GM18909 (cell line): ENCODE measurements around the gene SHISAL1.

ENCODE experiments used
- ATAC-seq: cut with Tn5 transposase; IDR thresholded peaks from one replicate; pipeline ENCODE4 v1.9.1; 2021; ENCODE audit warnings: mild to moderate bottlenecking; ENCODE audit not compliant: unreplicated experiment, poor library complexity

Gene SHISAL1

DNA sequence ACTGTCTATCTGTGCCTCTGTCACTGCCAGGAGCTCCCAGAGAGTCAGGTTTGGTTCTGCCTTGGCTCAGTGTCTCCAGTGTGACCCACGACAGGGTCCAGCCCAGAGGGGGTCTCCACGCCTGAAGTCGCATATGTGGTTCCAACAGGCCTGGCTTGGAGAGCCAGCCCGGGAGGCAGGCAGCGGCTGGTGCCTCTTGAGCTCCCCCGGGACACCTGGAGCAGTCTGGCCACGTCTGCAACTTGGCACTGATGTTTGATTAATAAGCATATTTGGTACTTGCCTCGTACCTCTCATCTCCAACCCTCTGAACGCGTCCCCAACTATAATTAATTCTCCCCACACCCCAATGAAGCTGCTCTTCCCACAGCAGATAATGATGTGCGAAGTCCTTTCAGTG, 31.7 kb upstream of the SHISAL1 start:
- no peak for ATAC-seq

DNA sequence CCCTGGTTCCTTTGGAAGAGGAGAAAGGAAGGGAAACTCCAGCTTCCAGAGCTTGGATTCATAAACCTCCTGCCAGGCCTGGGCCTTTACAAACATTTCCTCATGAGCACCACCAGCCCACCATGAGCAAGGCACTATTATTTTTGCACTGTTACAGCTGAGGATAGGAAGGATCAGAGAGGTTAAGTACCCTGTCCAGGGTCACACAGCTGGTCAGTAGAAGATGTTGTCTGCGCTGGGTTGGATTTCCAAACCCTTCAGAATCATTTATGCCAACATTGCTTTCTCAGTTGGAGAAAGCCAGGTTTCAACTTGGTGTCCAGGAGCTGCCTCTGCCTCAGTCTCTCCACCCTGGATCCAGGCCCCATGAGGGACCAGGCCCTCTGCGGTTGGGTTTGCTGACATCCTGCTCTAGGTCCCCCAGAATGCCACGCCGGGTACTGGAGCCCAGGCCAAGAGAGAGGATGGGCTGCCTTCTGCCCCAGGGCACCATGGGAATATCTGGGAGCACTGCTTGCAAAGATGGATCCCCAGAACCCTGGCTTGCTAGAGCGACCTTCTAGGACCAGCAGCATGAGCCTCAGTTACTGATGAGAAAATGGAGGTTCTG, 29.7 kb upstream of the SHISAL1 start:
- ATAC-seq: no peak

DNA sequence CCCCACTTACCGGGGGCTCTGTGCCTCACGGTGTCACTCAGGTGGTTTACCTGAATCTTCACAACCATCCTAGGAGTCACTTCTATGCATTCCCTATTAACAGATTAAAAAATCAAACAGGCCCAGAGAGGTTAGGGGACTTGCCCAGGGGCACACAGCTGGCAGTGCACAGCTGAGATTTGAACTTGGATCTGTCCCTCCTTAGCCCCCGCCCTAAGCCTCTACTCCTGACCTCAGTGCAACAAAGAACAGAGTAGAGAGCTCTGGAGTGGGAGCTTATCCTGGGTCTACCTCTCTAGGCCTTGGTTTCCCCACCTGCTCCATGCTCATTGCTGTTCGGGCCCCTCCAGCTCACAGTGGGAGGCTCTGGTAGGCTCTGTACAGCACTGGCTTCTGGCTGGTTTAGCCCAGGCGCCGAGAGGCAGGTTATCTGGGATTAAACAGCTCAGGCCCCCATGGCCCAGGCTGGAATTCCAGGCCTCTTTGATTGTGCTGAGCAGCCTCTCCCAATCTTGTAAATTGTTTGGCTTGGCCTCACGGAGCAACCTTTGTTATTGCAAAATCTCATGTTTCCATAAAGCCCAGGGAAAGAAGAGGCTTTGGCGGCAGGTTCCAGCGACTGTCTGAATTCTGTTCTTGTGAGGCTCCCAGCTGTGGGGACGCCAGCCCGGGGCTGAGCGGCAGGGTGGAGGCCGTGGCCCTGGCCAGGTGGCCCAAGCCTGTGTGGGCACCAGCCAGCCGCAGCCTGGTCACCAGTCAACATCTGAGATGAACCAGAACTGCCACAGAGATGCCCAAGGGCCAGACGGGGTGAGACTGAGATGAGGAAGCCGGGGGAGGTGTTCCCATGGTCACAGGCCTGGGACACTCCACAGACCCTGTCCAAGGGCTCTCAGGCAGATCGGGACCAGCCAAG, 28.9 kb upstream of the SHISAL1 start:
- no peak for ATAC-seq

DNA sequence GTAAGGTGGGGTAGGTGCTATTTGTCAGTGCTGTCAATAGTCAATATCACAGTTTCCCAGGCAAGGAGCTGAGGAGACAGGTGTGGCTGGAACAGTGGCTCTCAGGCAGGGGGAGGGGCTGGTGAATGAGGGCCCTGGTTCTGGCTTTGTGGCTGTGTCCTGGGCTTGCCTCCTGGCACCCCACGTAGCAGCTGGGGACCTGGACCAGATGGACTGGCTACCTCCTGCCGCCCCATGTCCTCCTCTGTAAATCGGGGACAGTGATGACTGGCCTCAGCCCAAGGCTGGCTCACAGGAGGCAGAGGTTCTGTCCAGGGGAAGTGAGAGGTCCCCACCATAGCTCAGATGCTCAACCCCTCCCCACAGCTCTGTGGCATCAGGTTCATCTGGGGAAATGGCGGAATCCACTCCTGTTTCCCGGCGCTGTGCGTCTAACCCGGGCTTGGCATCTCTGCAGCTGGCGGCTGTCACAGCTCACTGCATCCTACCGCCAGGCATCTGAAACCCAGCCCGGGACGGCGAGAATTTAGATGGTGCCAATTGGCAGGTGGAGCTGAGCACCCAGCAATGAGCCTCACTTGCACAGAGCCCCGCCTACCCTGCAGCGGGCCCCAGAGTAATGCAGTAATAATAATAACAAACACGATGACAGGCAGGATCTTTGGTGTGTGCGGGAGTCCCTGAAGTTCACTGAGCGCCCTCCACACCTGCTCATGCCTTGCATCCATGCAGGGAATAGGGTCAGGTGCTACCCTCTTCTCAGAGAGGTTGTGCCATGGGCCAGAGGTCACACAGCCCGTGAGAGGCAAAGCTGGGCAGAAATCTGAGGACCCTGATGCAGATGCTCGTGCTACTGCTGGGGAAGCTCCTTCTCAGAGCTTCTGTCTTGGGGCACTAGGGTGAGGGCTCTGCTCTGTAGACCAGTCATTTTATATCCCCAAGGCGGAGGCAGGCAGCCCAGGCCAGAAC, 27.8 kb upstream of the SHISAL1 start:
- no peak for ATAC-seq

DNA sequence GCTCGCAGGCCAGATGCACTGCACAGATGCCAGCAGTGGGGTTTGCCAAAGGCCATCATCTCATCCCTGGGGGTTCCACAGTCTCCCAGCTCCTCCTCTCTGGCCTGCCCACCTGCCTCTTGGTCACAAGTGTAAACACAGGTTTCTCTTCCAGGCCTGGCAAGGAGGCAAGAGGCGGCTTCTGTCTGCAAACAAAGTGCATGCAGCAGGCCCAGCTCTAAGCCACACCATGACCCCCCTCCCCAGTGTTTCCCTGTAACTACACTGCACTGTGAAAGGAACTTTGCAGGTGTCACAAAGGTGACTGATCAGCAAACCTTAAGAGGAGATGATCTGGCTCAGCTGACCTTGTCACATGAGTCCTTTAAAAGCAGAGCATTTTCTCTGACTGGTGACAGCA, 26.2 kb upstream of the SHISAL1 start:
- no peak for ATAC-seq

DNA sequence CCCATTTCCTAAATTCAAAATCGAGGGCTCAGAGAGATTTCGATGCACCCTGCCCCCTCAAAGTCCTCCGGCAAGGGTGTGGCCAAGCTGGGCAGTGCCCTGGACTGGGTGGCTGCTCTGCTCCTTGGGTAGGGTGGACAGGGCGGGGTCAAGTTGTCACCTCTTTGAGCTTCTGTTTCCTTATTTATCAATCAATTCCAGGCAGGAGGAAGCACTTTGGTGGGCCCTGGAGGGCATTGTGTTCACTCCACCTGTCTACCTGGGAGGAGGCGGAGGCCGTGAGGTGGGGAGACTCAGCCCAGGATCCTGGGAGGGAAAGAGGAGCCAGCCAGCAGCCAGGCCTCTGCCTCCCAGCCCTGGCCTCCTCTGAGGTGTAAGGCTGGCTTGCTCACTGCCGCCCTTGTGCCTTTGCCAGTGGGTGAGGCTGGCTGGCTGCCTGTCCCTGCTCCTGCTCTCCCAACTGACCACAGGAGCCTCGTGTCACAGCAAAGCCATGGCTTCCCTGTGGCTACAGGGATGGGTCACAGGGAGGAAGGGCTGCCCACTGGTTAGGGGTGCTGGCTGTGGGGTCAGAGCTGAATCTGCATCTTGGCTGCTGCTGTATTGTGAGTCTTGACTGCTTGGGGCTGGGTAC, 25.5 kb upstream of the SHISAL1 start:
- no peak for ATAC-seq

DNA sequence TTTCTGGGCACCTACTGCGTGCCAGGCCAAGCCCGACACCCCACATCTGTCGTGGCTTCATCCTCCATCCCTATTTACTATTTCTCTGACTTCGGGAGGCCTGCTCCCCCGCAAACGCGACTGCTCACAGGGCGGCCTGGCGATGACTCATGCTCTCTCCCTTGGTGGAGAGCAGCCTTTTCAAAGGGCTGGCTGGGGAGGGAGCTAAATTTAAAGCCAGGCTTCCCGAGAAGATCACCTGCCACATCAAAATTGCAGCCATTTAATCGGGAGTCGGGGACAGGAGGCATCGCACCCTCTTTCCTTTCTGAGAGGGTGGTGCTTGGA, 24.9 kb upstream of the SHISAL1 start:
- ATAC-seq: no peak

DNA sequence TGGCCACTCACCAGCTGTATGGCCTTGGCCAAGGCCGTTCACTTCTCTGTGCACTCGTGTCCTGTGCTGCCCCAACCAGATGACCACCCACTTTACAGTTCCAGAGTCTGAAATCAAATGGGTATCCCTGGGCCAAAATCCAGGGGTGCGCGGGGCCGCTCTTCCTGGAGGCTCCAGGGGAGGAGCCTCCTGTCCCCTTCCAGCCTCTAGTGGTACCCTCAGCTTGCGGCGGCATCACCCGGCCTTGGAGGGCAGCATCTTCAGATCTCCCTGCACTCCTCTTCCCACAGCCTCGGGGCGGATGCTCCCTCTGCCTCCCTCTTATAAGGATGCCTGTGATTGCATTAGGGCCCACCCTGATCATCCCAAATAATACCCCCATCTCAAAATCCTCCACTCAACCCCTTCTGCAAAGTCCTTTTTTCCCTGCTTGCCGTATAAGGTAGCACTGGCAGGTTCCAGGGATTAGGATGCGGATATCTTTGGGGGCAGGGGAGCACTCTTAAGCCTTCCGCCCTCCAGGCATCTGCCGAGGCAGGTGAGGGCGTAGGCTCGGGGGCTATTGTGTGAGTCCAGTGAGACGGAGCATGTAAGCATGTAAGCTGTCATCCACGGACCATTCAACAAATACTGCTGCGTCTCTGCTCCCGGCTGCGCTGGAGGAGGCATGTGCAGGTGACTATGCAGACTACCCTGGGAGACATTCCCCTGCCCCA, 24.4 kb upstream of the SHISAL1 start:
- no peak for ATAC-seq

DNA sequence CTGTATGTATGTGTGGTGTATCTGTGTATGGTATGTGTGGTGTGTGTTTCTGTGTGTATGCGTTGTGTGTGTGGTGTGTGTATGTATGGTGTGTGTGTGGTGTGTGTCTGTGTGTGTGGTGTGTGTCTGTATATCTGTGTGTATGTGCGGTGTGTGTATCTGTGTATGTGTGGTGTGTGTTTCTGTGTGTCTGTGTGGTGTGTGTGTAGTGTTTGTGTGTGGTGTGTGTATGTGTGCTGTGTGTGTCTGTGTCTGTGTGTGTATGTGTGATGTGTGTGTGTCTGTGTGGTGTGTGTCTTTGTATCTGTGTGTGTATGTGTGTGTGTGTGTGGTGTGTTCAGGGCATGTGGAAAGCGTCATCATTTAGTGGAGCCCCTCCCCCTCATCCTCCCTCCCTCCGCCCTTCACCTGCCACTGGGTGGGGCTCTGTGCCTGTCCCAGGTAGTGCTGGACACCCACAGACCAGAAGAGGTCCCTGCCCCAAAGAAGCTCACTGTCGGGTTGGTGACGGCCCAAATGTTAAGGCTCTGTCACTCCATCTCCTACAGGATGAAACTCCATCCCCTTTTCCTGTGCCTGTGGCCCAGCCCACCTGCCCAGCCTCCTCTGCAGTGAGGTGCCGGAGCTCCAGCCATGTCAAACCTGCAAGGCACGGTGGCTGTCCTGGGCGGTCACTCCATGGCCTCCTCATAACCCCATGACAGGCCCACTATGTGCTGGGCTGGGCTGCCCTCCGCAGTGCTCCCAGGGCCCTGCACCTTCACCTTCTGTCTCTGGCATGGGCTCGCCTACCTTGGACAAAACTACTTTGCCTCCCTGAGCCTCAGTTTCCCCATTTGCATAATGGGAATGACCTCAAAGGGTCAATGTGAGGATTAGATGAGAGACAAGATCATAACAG, 23.4 kb upstream of the SHISAL1 start:
- ATAC-seq: no peak

DNA sequence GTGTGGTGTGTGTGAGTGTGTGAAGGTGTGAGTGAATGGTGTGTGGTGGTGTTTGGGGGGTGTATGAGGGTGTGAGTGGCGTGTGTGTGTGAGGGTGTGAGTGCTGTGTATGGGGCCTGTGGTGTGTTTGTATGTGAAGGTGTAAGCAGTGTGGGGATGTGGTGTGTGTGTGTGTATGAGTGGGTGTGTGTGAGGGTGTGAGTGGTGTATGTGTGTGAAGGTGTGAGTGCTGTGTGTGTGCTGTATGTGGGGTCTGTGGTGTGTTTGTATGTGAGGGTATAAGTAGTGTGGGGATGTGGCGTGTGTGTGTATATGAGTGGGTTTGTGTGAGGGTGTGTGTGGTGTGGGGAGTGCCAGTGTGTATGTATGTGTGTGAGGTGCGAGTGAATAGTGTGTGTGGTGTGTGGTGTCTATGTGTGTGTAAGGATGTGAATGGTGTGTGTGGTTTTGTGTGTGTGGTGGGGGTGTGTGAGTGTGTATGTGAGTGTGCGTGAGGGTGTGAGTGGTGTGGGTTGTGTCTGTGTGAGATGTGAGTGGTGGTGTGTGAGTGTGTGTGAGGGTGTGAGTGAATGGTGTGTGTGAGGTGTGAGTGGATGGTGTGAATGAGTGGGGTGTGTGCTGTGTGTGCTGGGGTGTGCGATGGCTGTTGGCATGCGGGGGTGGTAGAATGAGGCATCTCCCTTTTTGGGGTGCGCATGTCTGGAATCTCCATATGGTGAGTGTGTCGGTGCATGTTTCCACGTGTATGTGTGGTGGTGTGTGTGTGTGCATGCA, 22.5 kb upstream of the SHISAL1 start:
- no peak for ATAC-seq

DNA sequence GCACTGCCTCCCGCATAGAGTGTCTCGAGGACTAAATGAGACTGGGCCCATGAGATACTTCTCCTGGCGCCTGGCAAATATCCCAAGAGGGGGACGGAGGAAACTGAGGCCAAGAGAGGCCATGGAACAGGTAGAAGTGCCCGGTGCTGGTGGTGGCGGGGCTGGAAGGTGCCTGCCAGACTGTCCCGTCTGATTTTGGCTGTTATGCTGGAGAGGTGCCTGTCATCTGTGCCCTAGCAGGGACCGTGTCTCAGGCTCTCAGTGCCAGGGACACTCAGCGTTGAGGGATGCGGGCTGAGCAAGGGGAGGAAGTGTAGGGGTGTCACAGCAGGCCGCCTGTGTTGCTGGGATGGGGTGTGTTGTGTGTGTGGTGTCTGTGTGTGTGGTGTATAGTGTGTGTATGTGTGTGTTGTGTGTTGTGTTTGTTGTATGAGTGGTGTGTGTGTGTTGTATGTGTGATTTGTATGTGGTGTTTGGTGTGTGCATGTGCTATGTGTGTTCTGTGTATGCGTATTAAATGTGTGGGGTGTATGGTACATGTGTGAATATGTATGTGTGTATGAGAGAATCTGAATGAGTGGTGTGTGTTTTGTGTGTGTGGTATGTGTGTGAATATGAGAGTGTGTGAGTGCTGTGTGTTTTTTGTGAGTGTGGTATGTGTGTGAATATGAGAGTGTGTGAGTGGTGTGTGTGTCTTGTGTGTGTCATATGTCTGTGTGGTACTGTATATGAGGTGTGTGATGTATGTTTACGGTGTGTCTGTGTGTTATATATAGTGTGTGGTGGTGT, 21.3 kb upstream of the SHISAL1 start:
- no peak for ATAC-seq

DNA sequence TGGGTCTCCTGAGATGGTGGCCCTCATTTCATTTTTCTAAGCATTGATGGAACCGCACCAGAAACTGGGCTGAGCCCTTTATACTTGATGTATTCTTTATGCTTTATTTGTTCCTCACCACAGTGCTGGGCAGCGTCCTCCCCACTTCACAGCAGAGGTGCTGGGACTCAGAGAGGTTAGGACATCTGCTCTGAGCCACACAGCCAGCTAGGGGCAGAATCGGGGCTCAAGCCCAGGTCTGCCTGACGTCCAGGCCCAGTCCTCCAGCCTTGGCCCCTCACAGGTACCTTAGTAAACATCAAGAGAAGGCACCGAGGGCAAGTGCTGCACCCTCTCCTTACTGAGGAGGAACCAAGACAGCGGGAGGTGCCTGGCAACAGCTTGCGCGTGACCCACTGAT, 20.2 kb upstream of the SHISAL1 start:
- no peak for ATAC-seq

DNA sequence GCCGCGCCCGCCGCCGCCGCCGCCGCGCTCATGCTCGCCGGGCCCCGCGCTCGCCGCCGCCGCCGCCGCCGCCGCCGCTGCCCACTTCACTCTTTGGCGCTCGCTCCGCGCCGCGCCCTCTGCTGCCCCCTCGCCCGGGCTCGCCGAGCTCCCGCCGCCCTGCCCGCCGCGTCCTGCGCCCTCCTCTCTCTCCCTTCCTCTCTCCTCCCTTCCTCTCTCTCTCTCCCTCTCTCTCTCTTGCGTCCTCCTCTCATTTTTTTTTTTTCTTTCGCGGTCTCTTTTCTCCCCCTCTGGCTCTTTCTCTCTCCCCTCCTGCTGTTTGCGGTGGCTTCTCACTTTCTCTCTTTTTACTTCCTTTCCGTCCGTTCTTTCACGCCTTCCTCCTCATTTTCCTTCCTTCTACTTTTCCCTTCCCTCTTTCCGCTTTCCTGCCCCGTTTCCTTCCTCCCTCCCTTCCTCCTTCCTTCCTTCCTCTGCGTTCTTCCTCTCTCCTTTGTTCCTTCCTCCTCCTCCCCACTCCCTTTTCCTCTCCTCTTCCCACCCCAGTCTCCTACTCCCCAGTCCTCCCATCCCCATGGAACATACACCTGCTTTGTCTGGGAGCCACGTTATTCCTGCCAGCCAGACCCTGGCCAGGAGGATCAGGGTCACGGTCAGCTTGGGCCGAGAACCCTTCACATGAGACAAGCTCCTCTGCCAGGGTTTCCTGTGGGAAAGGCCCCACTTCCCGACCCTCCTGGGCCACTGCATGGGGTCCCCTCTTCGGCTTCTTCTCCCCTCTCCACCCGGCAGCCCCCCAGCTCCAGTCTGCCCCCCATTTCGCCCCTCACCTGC, 19.3 kb upstream of the SHISAL1 start:
- ATAC-seq: no peak

DNA sequence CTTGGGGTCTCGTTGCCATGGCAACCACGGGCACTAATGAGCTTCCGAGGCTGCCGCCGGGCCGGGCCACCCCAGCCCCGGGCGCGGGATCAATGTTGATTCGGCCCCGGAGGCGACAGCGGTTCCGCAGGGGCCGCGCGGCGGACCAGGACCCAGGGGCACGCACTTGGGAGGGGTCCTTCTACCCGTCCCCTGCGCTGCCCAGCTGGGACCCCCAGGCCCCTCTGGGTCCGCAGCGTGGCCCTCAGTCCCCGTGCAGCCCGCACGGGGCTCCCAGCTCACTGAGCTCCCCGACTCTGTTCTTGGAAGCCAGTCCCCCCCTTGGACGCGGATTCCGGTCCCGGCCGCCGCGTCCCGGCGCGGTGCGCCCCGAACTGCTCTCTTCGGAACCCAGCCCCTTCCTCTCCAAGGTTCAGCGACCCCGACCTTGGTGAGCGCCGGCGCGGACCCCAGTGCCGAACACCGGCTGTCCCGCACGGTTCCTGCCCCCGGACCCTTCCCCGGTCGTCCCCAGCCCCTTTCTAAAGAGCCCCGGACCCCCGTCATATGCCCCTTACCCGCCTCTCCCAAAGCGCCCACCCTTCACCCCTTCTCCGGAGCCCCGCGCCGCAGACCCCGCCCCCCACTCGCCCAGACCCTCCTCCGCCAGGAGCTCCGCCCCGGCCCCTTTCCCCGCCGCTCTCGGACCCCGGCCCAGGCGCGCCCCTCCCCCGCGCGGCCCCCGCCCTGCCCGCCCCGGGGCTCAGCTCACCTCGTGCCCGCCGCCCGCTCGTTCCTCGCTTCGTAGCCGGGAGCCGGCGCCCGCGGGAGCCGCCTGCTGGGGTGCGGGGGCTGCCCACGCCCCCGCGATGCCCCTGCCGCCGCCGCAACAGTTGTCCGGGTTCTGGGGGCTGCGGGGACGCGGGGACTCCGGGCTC, 18.3 kb upstream of the SHISAL1 start:
- ATAC-seq: no peak

DNA sequence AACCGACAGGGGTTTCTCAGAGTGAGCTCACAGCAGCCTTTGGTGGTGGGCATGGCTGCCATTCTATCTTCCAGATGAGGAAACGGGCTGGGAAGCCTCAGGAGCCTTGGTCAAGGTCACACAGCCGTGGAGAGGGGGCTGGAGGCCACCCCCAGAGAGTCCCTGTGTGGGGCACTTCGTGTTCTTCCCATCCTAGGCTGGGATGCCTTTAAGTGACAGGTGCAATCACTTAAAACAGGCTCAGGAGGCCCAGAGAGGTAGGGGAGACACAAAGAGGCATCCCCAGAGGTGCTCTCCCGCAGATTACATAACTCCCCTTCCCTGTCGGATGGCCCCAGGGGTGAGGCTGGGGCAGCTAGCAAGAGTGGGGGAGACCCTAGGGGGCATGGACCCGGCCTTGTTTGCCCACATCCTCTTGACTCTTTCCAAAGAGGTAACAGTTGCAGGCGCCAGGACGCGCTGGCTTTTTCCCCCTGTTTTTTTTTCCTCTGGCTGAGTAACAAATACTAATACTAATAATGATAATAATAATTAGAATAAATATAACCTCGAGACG, 17.5 kb upstream of the SHISAL1 start:
- no peak for ATAC-seq
